PC-9 (cell line): Measurements from ENCODE around the gene ADGRL3.

Experiments used
- CTCF ChIP-seq: fragments of 200-600 bp; sonication (generic); conservative IDR thresholded peaks from 2 replicates; pipeline ENCODE4 v1.6.1; 2017; ENCODE audit warnings: mixed run types, antibody characterized with exemption, mild to moderate bottlenecking, moderate library complexity
- EZH2 ChIP-seq: fragments of 200-600 bp; sonication (generic); IDR thresholded peaks from 2 replicates; pipeline ENCODE4 v1.8.0; 2017; ENCODE audit warnings: antibody characterized with exemption, low read depth

GRCh38 chr4:61395754-61396153 lies 195.6 kb downstream of the ADGRL3 start:
- TF ChIP-seq EZH2 (no peak), CTCF (no peak)
